ENCODE results near the gene S1PR5. TPM values are rescaled to one million over a fixed set of nuclear protein-coding genes. Genes with fewer than 3 reads are reported as not detected.
A peak's percentile ranks its signal among the peaks of the same experiment; 100 is the strongest.

The S1PR5 gene
- total RNA-seq, 2 donors from 2014 or later = 3.4 to 17.0 TPM

DNA sequence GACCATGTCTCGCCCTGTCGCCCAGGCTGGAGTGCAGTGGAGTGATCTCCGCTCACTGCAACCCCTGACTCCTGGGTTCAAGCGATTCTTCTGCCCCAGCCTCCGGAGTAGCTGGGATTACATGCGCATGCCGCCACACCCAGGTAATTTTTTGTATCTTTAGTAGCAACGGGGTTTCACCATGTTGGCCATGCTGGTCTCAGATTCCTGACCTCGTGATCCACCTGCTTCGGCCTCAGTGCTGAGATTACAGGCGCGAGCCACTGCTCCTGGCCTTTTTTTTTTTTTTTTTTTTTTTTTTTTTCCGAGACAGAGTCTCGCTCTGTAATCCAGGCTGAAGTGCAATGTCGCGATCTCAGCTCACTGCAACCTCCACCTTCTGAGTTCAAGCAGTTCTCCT lies 9.2 kb downstream of the S1PR5 start:
- DNase-seq (ENCODE audit: low spot score) = no peak
- no peak overlapping the region for H3K27ac ChIP-seq
- WGBS = 93% methylated on average over 16 of the region's 16 CpGs
- TF ChIP-seq POLR2A (IDR thresholded peaks at IDR 0.05) (no peak), POLR2AphosphoS5 (IDR thresholded peaks at IDR 0.05) (no peak)
- TF ChIP-seq, protein P1, sequence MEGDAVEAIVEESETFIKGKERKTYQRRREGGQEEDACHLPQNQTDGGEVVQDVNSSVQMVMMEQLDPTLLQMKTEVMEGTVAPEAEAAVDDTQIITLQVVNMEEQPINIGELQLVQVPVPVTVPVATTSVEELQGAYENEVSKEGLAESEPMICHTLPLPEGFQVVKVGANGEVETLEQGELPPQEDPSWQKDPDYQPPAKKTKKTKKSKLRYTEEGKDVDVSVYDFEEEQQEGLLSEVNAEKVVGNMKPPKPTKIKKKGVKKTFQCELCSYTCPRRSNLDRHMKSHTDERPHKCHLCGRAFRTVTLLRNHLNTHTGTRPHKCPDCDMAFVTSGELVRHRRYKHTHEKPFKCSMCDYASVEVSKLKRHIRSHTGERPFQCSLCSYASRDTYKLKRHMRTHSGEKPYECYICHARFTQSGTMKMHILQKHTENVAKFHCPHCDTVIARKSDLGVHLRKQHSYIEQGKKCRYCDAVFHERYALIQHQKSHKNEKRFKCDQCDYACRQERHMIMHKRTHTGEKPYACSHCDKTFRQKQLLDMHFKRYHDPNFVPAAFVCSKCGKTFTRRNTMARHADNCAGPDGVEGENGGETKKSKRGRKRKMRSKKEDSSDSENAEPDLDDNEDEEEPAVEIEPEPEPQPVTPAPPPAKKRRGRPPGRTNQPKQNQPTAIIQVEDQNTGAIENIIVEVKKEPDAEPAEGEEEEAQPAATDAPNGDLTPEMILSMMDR (IDR thresholded peaks at IDR 0.05) = no peak
- H3K9me3 ChIP-seq = no peaks in the 10 kb centered on the region
- no peaks in the 10 kb centered on the region for H3K27me3 ChIP-seq (replicated peaks; ENCODE audit: insufficient read depth)
- no peak overlapping the region for H3K4me3 ChIP-seq
- intact Hi-C loops (cut with DNase I) = no loop called here
- H3K36me3 ChIP-seq = no peaks in the 10 kb centered on the region
- no peaks in the 10 kb centered on the region for H3K4me1 ChIP-seq (replicated peaks)

DNA sequence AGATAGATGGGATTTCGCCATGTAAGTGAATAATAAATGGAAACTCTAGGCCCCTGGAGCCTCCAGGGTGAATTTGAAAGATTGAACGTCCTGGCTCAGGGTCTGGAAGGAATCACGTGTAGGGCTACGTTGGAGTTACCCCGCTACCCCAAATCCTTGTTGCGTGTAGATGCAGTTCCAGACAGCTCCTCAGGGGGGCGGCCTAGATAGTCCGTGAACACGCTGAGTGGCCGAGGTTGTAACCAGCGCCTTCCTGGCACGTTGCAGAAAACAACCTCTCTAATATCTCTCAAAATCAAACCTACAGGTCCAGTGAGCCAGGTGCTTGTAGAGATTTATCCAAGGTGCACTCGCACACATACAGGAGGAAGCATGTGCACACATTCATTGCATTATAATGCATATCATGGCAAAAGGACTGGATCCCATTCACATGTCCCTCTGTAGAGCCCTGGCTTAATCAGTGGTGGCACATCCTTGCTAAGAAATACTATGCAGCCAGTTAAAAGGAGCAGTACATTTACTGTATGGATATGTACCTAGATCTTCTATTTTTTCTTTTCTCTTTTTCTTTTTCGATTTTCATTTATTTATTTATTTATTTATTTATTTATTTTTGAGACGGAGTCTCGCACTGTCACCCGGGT lies 11.5 kb downstream of the S1PR5 start:
- no peak overlapping the region for H3K4me3 ChIP-seq
- H3K27ac ChIP-seq = no peak overlapping the region
- H3K27me3 ChIP-seq (replicated peaks; ENCODE audit: insufficient read depth) = no peaks in the 10 kb centered on the region
- TF ChIP-seq, protein P1 (IDR thresholded peaks at IDR 0.05) = peak; percentile 52 to 79 (median 68)
- TF ChIP-seq POLR2A (IDR thresholded peaks at IDR 0.05) (no peak), POLR2AphosphoS5 (IDR thresholded peaks at IDR 0.05) (peak; percentile 57)
- H3K4me1 ChIP-seq (replicated peaks) = no peaks in the 10 kb centered on the region
- DNase-seq (ENCODE audit: low spot score) = peak; percentile 75
- H3K9me3 ChIP-seq = no peaks in the 10 kb centered on the region
- 28% methylated on average over 17 of the region's 17 CpGs for WGBS
- intact Hi-C loops (cut with DNase I) = no loop called here
- H3K36me3 ChIP-seq = no peaks in the 10 kb centered on the region

DNA sequence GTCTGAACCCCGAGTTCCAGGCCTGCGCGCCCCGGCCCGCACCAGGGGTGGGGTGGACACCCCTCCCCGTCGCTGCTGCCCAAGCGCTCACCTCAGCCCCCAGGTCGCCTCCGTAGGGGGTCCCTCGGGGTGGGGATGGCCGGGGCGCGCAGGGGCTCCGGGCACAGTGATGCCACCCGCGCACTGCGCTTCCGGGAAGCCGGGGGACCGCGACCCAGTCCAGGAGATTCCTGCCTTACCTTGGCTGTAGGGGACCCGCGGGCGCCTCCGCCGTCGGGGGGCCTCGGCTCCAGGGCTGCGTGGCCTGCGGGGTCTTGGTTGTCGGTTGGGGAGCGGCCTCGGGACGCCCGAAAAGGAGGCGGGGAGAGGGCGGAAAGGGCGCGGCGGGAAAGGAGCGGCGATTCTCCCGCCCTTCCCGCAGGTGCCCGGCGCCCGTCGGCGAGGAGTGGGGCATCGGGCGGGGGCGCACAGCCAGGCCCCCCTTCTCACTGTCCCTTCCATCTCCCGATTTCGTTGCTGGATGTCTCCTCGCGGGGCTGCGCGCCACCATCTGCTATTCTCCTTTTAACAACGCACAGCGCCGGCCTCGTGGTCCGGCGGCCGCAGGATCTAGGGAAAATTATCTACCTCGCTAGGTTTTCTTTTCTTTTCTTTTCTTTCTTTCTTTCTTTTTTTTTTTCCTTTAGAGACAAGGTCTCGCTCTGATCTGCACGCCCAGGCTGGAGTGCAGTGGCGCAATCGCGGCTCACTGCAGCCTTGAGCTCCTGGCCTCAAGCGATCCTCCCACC lies 14.1 kb downstream of the S1PR5 start, which contains the start of gene KEAP1:
Gene KEAP1, minus strand, starts transcription at position 355 of the 788 bp plus-strand sequence. CDS start 3,323 bp downstream, outside the sequence.
- Histone ChIP-seq H3K4me3 (peak within 1 kb of the TSS; percentile 98 to 99), H3K4me1 (replicated peaks) (no peaks in the 10 kb centered on the region), H3K27ac (peak within 1 kb of the TSS; percentile 98), H3K36me3 (peaks cover 0 to 9% of the 10 kb centered on the region in 2 donors), H3K9me3 (no peaks in the 10 kb centered on the region), H3K27me3 (replicated peaks; ENCODE audit: insufficient read depth) (no peaks in the 10 kb centered on the region)
- intact Hi-C loops (cut with DNase I) = loop anchor here (5.0 kb wide), 1 partner anchor 64 kb away; the partner anchor contains the start of genes CDKN2D and KRI1
- 4% methylated on average over 42 of the region's 73 CpGs for WGBS
- TF ChIP-seq, protein P1 (IDR thresholded peaks at IDR 0.05) = no peak
- TF ChIP-seq POLR2AphosphoS5 (IDR thresholded peaks at IDR 0.05) (no peak), POLR2A (IDR thresholded peaks at IDR 0.05) (no peak)
- no peak for DNase-seq (ENCODE audit: low spot score)

DNA sequence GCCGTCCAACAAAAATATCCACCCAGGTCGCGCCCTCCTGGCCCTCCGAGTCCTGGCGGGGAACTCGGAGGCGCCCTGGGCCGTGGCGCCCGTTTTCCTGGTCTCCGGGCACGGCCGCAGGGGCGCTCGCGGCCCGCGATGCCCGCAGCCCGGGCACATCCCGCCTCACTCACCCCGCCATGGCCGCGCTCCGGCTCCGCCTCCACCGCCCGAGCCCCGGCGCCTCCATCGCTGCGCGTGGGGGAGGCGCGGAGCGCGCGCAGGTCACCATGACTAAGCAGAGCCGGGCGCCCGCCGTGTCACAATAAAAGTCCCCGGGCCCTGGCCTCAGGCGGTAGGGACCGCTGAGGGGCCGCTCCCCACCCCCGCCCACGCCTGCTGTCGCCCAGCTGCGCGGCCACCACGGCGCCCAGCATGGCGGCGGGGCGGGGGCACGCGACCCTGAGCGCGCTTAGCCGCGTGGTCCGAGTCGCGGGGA lies 14.7 kb downstream of the S1PR5 start:
- H3K4me1 ChIP-seq (replicated peaks) = no peaks in the 10 kb centered on the region
- intact Hi-C loops (cut with DNase I) = loop anchor here (5.0 kb wide), 1 partner anchor 65 kb away; the partner anchor contains the start of genes CDKN2D and KRI1
- peak overlapping the region; percentile 98 for H3K27ac ChIP-seq
- H3K4me3 ChIP-seq = peak overlapping the region; percentile 98 to 99
- H3K36me3 ChIP-seq = peaks cover 0 to 9% of the 10 kb centered on the region in 2 donors
- H3K27me3 ChIP-seq (replicated peaks; ENCODE audit: insufficient read depth) = no peaks in the 10 kb centered on the region
- TF ChIP-seq POLR2AphosphoS5 (IDR thresholded peaks at IDR 0.05) (peak; percentile 56), POLR2A (IDR thresholded peaks at IDR 0.05) (peak; percentile 70)
- TF ChIP-seq, protein P1 (IDR thresholded peaks at IDR 0.05) = peak in 1 of 4 experiments; percentile 4
- under 1% methylated on average over 39 of the region's 65 CpGs for WGBS
- DNase-seq (ENCODE audit: low spot score) = peak; percentile 85
- no peaks in the 10 kb centered on the region for H3K9me3 ChIP-seq

All from prostate gland (tissue), 2 donors.